K562 (cell line): ENCODE results near the gene CEP131. TPM values are rescaled to one million over a fixed set of nuclear protein-coding genes. Genes with fewer than 3 reads are reported as not detected.

ENCODE experiments used
- ATAC-seq: fragments of 200-7000 bp; cut with Tn5 transposase; 3 replicates; pipeline ENCODE4 v1.9.1; 2020; ENCODE audit warnings: moderate library complexity
- BruUV-seq: library from RNA; stranded (reverse); fragments of 400-500 nt; replicated peaks from 2 replicates; lab custom pipeline; 2021; lab: Mats Ljungman, UMichigan
- CTCF ChIA-PET: fragments of 300-600 bp; formaldehyde crosslinking; extraction: SDS; loops from one replicate; lab custom pipeline; 2021; ENCODE audit warnings: low intra/inter-chr PET ratio; lab: Yijun Ruan, JAX
- POLR2A ChIA-PET: fragments of 300-600, 350-650 bp; sonication (Branson Sonifier 250); formaldehyde crosslinking; extraction: SDS; loops from one replicate; lab custom pipeline; 2021; ENCODE audit warnings: antibody characterized with exemption, inconsistent platforms; lab: Yijun Ruan, JAX
- DNase-seq, 4 experiments: peaks; one replicate each; pipeline versions ENCODE4 v3.0.0 to v3.0.0-alpha.2; 2011 to 2018; ENCODE audit warnings: low spot score in 3 of 4, mixed read lengths in 3 of 4; ENCODE audit errors: extremely low read depth in 1 of 4
- FAIRE-seq: peaks from 2 replicates; lab custom pipeline; 2011; peaks lifted over from hg19 to GRCh38; lab: Jason Lieb, UNC
- H2AFZ ChIP-seq: 2 replicates; pipeline ENCODE4 v1.6.0; 2011; ENCODE audit warnings: low read depth, low read length, control low read depth, inconsistent platforms
- H3K27ac ChIP-seq: fragments of 200-600 bp; 3 replicates; pipeline ENCODE4 v1.8.0; 2011; ENCODE audit warnings: low read depth, mild to moderate bottlenecking, control low read depth, inconsistent platforms, low read length, moderate library complexity, mixed read lengths; ENCODE audit errors: extremely low read depth
- H3K27me3 ChIP-seq, 2 experiments: fragments of 300-600 bp in 1 of 2; 2 replicates in 1 of 2; 3 replicates in 1 of 2; pipeline versions ENCODE4 v1.6.0 to v1.8.0; 2011; ENCODE audit warnings: inconsistent platforms in 2 of 2, low read length in 2 of 2, mild to moderate bottlenecking in 1 of 2, mixed read lengths in 1 of 2, moderate library complexity in 1 of 2; ENCODE audit not compliant: control insufficient read depth in 2 of 2, insufficient read depth in 2 of 2
- H3K36me3 ChIP-seq: fragments of 300-600 bp; 3 replicates; pipeline ENCODE4 v1.8.0; 2011; ENCODE audit warnings: mild to moderate bottlenecking, low read length, inconsistent platforms; ENCODE audit not compliant: control insufficient read depth, insufficient read depth
- H3K4me1 ChIP-seq, 2 experiments: fragments of 200-600 bp in 1 of 2; replicated peaks in 1 of 2; 2 replicates in 1 of 2; 3 replicates in 1 of 2; pipeline versions ENCODE4 v1.5.1 to v1.8.0; 2011; ENCODE audit warnings: inconsistent platforms in 2 of 2, low read length in 2 of 2, mild to moderate bottlenecking in 1 of 2, mixed read lengths in 1 of 2, moderate library complexity in 1 of 2; ENCODE audit not compliant: control insufficient read depth in 2 of 2, insufficient read depth in 2 of 2
- H3K4me2 ChIP-seq: 2 replicates; pipeline ENCODE4 v1.6.1; 2011; ENCODE audit warnings: low read length, control low read depth, inconsistent platforms, mixed read lengths; ENCODE audit not compliant: insufficient read depth
- H3K4me3 ChIP-seq: fragments of 200-600 bp; sonication (generic), shearing (Covaris generic); 2 replicates; pipeline ENCODE4 v1.5.1; 2016; ENCODE audit warnings: control low read depth, inconsistent platforms
- H3K79me2 ChIP-seq: fragments of 200-600 bp; 3 replicates; pipeline ENCODE4 v1.8.0; 2011; ENCODE audit warnings: low read length, inconsistent platforms; ENCODE audit not compliant: control insufficient read depth, insufficient read depth
- H3K9ac ChIP-seq, 2 experiments: 2 replicates each; pipeline versions ENCODE4 v1.6.0 to v1.6.1; 2011; ENCODE audit warnings: low read depth in 2 of 2, low read length in 2 of 2, control low read depth in 1 of 2, inconsistent platforms in 1 of 2, mild to moderate bottlenecking in 1 of 2, mixed read lengths in 1 of 2; ENCODE audit not compliant: insufficient read depth in 1 of 2
- H3K9me1 ChIP-seq: one replicate; pipeline ENCODE4 v1.6.0; 2011; ENCODE audit warnings: inconsistent platforms, mild to moderate bottlenecking, low read length, moderate library complexity; ENCODE audit not compliant: control insufficient read depth, insufficient read depth
- H3K9me3 ChIP-seq: replicated peaks from 2 replicates; pipeline ENCODE4 v1.5.1; 2011; ENCODE audit warnings: low read depth, low read length, inconsistent platforms; ENCODE audit not compliant: control insufficient read depth, insufficient read depth
- H4K20me1 ChIP-seq: replicated peaks from 2 replicates; pipeline ENCODE4 v1.6.1; 2011; ENCODE audit warnings: low read length, inconsistent platforms, mixed read lengths; ENCODE audit not compliant: control insufficient read depth, insufficient read depth
- GATAD2A ChIP-seq: fragments of 450-650 bp; IDR thresholded peaks from 2 replicates; pipeline ENCODE4 v1.6.1; 2017
- MEIS2 ChIP-seq: fragments of 450-650 bp; IDR thresholded peaks from 2 replicates; pipeline ENCODE4 v1.6.1; 2014; ENCODE audit warnings: mild to moderate bottlenecking; ENCODE audit not compliant: partially characterized antibody
- NFE2 ChIP-seq: IDR thresholded peaks from 2 replicates; pipeline ENCODE4 v1.6.1; 2014; ENCODE audit warnings: antibody characterized with exemption, low read depth
- PBX2 ChIP-seq, 2 experiments: IDR thresholded peaks in 1 of 2; conservative IDR thresholded peaks in 1 of 2; 2 replicates each; pipeline ENCODE4 v1.6.1; 2016; ENCODE audit warnings: low read depth in 2 of 2, mild to moderate bottlenecking in 1 of 2, missing compliant biosample characterization in 1 of 2, missing genetic modification characterization in 1 of 2, moderate library complexity in 1 of 2
- RFX1 ChIP-seq: fragments of 450-650 bp; IDR thresholded peaks from 2 replicates; pipeline ENCODE4 v1.6.1; 2016; ENCODE audit warnings: mild to moderate bottlenecking, moderate library complexity
- YBX1 ChIP-seq: fragments of 450-650 bp; IDR thresholded peaks from 2 replicates; pipeline ENCODE4 v1.7.1; 2016; ENCODE audit warnings: mild to moderate bottlenecking
- ZNF316 ChIP-seq: fragments of 450-650 bp; IDR thresholded peaks from 2 replicates; pipeline ENCODE4 v1.6.1; 2016
- ZZZ3 ChIP-seq: fragments of 450-650 bp; IDR thresholded peaks from 2 replicates; pipeline ENCODE4 v1.6.1; 2016; ENCODE audit warnings: antibody characterized with exemption, mild to moderate bottlenecking, moderate library complexity
- WGBS: fragments of 100-300 bp; shearing (Covaris generic); methylation state at CpG from one replicate; pipeline ENCODE4 v1.1.6; 2016; ENCODE audit warnings: low coverage, mixed read lengths; ENCODE audit not compliant: insufficient coverage; ENCODE audit errors: missing lambda C conversion rate; 5-methylcytosine and 5-hydroxymethylcytosine counted together
- in situ Hi-C: fragments of 300-500 bp; cut with MboI; formaldehyde crosslinking; loops from 4 replicates; pipeline ENCODE4 v1.15.0; 2018; ENCODE audit warnings: inconsistent platforms, mixed read lengths
- intact Hi-C: fragments of 100-400 bp; cut with micrococcal nuclease; formaldehyde crosslinking; loops from 2 replicates; pipeline ENCODE4 v1.14.2; 2022
- polyA plus RNA-seq, 8 experiments: library from polyadenylated mRNA; depleted of rRNA in 4 of 8; stranded (reverse) in 5 of 8; unstranded in 3 of 8; fragments of >200 nt; fragmentation: Nextera tagmentation in 2 of 8; fragmentation: Illumina TruSeq in 1 of 8; extraction: Ambion mirVana in 2 of 8; extraction: Trizol in 1 of 8; gene quantifications; 2 replicates each; pipeline versions ENCODE4 v1.2.1 to v1.2.3, GENCODE V29; 2011 to 2014; ENCODE audit warnings: inconsistent platforms in 1 of 8, missing spikeins in 1 of 8
- total RNA-seq, 7 experiments: library from RNA; depleted of rRNA in 6 of 7; stranded (reverse); fragments of >200 nt in 6 of 7; fragmentation: Illumina TruSeq in 2 of 7; extraction: Trizol in 2 of 7; gene quantifications; 2 replicates each; pipeline versions ENCODE4 v1.2.1 to v1.2.3, GENCODE V29; 2011 to 2021; ENCODE audit warnings: low replicate concordance in 1 of 7
- TF ChIP-seq, protein P1 (sequence below): fragments of 250-450 bp; sonication (Bioruptor Pico); IDR thresholded peaks from 2 replicates; pipeline ENCODE4 v1.5.0; 2021; ENCODE audit warnings: mild to moderate bottlenecking, borderline replicate concordance

CEP131 gene
- total and polyA plus RNA-seq, 9 of the 15 experiments (the other 6 are each of a cell fraction or from before 2014, with no cell fraction given), result 0.24 to 21.2 (median 2.3) TPM

GRCh38 chr17:81267390-81268067 lies 44.8 kb upstream of the CEP131 start:
- H3K79me2 ChIP-seq, result no peaks in the 10 kb centered on the region
- ATAC-seq (peak; percentile 65; the same call in 2 of the 3 replicates), FAIRE-seq (peak; percentile 87), DNase-seq (peak in 1 of 4 experiments; percentile 23)
- no peaks in the 10 kb centered on the region for H3K9me1 ChIP-seq
- peaks cover 2 to 23% of the 10 kb centered on the region in 2 experiments; a peak in 2 of 5 replicates for H3K4me1 ChIP-seq
- 70% methylated on average over 3 of the region's 6 CpGs for WGBS
- ChIA-PET POLR2A (interaction anchor here (0.6 to 0.8 kb wide), 4 partner anchors 62 to 245 kb away, joined by 3 to 4 read pairs (median 4); partner anchors contain the start of genes ACTG1 and BAHCC1), CTCF (no interaction called here)
- in situ Hi-C loops (no loop called here), intact Hi-C loops (no loop called here)
- H3K4me3 ChIP-seq, result no peak overlapping the region
- H4K20me1 ChIP-seq, result no peaks in the 10 kb centered on the region
- H3K4me2 ChIP-seq, result no peak overlapping the region
- BruUV-seq, result no TSS peak
- H3K27me3 ChIP-seq, result no peaks in the 10 kb centered on the region
- no peak for TF ChIP-seq YBX1
- TF ChIP-seq GATAD2A, result no peak
- TF ChIP-seq RFX1, result peak; percentile 64; the same call in 1 of the 2 replicates
- peak; percentile 72 for TF ChIP-seq MEIS2
- no peak for TF ChIP-seq PBX2 (CRISPR knock-in tag; IDR thresholded peaks at IDR 0.05; ENCODE audit: low read depth)
- TF ChIP-seq PBX2 (tag; conservative IDR thresholded peaks at IDR 0.05; ENCODE audit: low read depth), result peak; percentile 78
- TF ChIP-seq ZNF316, result peak; percentile 30; the same call in 1 of the 2 replicates
- no peak for TF ChIP-seq ZZZ3
- peak; percentile 30; the same call in 1 of the 2 replicates for TF ChIP-seq NFE2
- TF ChIP-seq, protein P1, sequence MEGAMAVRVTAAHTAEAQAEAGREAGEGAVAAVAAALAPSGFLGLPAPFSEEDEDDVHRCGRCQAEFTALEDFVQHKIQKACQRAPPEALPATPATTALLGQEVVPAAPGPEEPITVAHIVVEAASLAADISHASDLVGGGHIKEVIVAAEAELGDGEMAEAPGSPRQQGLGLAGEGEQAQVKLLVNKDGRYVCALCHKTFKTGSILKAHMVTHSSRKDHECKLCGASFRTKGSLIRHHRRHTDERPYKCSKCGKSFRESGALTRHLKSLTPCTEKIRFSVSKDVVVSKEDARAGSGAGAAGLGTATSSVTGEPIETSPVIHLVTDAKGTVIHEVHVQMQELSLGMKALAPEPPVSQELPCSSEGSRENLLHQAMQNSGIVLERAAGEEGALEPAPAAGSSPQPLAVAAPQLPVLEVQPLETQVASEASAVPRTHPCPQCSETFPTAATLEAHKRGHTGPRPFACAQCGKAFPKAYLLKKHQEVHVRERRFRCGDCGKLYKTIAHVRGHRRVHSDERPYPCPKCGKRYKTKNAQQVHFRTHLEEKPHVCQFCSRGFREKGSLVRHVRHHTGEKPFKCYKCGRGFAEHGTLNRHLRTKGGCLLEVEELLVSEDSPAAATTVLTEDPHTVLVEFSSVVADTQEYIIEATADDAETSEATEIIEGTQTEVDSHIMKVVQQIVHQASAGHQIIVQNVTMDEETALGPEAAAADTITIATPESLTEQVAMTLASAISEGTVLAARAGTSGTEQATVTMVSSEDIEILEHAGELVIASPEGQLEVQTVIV, result no peak
- no peak overlapping the region for H3K27ac ChIP-seq
- no peaks in the 10 kb centered on the region for H3K9me3 ChIP-seq
- H3K36me3 ChIP-seq, result peaks cover 65% of the 10 kb centered on the region; the same call in 2 of the 3 replicates
- no peak overlapping the region for H2AFZ ChIP-seq
- peak overlapping the region in 1 of 2 experiments; percentile 75; a peak in 2 of 4 replicates for H3K9ac ChIP-seq
